Measurements from ENCODE around the gene SYNPO.

The SYNPO gene

DNA sequence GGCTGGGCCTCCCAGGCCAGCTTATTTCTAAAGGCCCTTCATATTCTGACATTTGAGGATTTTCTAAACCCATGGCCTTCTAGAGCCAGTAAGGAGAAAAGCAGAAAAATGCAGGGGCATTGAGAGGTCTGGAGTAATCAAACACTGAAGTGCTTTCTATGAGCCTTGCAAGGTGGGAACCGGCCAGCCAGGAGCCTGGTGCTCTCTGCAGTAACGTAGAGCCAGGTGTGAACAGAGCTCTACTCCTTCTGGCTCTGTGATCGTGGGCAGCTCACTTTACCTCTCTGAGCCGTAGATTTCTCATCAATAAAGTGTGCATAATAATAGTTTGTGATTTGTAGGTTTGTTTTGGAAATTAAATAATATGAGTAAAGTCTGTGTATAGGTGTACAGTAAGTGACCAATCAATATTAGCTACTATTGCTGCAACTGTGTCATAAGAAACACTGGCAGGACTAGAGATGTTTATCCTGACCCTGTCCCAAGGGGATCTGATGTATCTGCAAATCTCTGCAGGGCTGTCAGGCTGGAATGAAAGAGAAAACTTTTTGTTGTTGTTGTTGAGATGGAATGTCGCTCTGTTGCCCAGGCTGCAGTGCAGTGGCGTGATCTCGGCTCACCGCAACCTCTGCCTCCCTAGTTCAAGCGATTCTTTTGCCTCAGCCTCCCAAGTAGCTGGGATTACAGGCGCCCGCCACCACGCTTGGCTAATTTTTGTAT lies 2.7 kb downstream of the SYNPO start:
- DNase-seq = no peak

DNA sequence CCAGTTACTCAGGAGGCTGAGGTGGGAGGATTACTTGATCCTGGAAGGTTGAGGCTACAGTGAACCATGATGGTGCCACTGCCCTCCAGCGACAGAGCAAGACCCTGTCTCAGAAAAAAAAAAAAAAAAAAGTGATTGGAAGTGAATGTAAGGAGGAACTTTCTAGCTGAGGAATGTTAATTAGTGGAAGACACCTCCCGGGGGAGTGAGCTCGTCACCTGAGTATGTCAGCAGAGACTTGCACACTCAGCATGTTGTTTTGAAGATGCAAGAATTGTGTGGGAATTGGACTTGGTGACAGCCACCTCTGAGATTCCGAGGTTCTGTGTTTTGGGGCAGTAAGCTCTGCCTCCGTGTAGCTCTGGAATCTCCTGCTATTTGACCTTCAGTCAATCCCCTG lies 3.6 kb downstream of the SYNPO start:
- no peak for DNase-seq

DNA sequence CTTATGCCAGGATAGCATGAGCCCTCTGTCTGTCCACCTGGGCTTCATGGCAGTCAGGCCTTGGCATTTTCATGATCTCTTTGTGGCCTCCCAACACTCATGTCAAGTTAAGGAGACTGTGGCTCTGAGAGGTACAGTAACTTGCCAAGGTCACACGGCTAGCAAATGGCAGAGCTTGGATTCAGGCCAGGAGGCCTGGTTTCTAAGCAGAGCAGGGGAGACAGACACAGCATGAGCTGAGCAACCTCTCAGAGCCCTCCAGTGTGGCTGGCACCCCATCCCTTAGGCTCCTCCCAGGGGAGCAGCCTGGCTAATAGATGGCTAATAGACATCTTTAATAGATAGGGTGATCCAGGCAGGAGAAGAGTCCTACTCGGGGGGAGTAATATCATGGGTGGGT lies 4.1 kb downstream of the SYNPO start:
- no peak for DNase-seq

DNA sequence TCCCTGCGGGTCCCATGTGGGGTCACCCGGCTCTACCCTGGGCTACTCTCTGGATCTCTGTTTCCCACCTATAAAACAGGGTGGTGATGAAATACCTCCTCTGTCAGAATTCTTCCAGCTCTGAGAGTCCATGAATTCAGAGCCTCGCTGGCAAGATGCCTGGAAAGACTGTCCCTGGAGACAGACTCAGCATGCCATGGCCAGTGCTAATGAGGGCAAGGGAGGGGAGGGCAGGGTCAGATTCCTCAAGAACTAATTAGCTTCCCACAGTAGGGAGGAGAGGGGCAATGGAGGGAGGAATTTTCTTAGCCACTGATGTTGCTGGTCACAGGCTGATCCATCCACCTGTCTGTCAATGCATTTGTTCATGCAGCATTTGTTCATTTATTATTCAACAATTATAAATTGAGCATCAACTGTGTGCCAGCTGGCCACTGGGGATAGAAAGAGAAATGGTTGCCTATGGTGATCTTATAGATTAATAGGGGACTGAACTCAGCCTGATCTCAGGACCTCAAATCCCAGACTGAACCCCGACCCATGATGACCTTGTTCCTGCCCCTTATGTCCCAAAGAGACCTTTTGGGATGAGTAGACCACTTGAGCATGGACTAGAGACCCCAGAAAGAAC lies 4.7 kb downstream of the SYNPO start:
- DNase-seq = no peak

DNA sequence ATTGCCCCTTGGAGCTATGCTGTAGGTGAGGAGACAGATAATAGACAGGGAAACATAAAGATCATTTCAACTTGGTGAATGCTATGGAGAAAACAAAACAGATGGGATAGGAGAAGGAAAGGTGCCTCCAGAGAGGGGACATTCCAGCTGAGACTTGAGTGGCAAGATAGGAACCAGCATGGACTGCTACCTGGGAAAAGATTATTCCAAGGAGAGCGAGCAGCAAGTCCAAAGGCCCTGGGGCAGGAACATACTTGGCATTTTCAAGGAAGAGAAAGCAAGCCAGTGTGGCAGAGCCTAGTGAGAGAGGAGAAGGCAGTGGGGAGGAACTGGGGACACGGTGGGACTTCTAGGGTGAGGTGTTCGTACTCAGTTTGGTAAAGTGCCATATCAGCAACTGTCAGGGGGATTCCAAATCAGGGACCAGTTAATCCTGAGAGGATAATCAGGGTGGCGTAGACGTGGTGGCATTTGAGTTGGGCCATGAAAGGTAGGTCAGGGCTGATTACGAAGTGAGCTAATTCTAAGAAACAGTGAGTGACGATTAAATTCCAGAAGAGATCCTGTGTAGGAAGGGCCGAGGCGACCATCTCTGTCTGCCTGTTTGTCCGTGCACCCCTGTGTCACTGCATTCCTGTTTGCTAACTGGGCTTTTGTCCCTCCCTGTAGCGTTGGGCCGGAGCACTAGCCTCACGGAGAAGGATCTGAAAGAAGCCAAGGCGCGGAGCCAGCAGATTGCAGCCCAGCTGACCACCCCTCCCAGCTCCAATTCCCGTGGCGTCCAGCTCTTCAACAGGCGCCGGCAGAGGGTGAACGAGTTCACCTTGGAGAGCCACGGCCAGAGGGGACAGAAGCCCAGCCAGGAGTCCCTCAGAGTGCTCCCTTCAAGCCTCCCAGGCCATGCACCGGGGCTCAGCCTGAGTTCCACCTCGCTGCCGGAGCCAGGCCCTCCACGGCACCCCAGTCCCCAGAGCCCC lies 7.1 kb downstream of the SYNPO start:
- DNase-seq = no peak

DNA sequence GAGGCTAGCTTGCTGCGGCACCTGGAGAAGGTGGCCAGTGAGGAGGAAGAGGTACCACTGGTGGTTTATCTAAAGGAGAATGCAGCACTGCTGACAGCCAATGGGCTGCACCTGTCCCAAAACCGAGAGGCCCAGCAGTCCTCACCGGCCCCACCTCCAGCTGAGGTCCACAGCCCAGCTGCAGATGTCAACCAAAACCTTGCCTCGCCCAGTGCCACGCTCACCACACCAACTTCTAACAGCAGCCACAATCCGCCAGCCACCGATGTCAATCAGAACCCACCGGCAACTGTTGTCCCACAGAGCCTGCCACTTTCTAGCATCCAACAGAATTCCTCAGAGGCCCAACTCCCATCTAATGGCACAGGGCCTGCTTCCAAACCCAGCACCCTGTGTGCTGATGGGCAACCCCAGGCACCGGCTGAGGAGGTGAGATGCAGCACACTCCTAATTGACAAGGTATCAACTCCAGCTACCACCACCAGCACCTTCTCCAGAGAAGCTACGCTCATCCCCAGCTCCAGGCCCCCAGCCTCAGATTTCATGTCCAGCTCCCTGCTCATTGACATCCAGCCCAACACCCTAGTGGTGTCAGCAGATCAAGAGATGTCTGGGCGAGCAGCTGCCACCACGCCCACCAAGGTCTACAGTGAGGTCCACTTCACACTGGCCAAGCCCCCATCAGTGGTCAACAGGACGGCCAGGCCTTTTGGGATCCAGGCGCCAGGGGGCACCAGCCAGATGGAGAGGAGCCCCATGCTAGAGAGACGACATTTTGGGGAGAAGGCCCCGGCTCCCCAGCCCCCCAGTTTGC lies 8.0 kb downstream of the SYNPO start:
- DNase-seq = no peak

DNA sequence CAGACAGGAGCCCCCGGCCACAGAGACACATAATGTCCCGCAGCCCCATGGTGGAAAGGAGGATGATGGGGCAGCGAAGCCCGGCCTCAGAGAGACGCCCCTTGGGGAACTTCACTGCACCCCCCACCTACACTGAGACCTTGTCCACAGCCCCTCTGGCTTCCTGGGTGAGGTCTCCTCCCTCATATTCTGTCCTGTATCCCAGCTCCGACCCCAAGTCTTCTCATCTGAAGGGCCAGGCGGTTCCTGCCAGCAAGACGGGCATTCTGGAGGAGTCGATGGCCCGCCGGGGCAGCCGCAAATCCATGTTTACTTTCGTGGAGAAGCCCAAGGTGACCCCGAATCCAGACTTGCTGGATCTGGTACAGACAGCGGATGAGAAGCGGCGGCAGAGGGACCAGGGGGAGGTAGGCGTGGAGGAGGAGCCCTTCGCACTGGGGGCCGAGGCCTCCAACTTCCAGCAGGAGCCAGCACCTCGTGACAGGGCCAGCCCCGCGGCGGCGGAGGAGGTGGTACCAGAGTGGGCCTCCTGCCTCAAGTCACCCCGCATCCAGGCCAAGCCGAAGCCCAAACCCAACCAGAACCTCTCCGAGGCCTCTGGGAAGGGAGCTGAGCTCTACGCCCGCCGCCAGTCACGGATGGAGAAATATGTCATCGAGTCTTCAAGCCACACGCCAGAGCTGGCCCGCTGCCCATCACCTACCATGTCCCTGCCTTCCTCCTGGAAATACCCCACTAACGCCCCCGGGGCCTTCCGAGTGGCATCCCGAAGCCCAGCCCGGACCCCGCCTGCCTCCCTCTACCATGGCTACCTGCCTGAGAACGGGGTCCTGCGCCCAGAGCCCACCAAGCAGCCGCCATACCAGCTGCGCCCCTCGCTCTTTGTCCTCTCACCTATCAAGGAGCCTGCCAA lies 8.9 kb downstream of the SYNPO start:
- no peak for DNase-seq

DNA sequence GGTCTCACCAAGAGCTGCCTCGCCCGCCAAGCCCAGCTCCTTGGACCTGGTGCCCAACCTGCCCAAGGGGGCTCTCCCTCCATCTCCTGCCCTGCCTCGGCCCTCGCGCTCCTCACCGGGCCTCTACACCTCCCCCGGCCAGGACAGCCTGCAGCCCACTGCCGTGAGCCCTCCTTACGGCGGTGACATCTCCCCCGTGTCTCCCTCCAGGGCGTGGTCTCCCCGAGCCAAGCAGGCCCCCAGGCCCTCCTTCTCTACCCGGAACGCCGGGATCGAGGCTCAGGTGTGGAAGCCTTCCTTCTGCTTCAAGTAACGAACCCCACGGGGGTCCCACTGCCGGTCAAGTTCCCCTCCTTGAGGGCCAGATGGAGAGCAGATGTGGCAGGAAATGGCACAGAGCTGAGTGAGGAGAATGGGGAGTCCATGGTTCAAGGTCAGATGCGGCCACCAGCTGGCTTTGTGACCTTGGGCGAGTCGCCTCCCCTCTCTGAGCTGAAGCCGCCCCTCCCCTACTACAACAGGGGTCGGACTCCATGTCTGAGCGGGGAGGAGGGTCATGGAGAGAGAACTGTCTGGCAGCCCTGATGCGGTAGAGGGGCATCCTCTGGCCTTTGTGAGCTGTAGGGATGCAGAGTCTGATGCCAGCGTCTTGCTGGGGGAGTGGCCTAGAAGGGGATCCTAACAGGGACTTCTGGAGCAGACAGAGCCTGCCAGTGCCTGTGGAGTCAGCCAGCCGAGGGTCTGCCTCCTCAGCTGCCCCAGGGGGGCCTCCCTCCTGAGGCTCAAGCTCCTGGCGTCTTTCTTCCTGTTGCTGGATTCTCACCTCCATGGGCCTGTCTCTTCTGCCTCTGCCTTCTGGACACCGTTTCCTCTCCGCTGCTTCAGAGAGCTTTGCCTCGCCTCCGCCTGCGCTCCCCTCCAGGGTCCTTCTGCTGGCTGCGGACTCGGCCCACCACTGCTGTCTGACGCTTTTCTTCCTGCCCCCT lies 9.9 kb downstream of the SYNPO start:
- no peak for DNase-seq

DNA sequence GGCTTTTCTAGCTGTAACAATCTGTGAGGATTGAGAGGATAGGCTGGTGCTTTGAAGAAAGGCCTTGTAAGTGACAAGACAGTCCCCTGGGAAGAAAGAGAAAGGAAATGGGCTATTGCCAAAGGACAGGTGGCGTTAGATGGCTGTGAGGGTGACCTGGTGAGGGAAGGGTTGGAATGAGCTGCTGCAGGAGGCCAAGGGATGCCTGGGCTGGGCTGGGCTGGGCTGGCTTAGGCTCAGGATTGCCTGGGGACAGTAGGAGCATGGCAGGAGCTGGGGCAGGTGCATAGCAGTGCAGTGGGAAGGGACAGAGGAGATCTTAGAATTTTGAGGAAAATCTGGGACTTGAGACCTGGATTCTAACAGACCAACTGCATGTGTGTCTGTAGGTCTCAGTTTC lies 10.9 kb downstream of the SYNPO start:
- no peak for DNase-seq

DNA sequence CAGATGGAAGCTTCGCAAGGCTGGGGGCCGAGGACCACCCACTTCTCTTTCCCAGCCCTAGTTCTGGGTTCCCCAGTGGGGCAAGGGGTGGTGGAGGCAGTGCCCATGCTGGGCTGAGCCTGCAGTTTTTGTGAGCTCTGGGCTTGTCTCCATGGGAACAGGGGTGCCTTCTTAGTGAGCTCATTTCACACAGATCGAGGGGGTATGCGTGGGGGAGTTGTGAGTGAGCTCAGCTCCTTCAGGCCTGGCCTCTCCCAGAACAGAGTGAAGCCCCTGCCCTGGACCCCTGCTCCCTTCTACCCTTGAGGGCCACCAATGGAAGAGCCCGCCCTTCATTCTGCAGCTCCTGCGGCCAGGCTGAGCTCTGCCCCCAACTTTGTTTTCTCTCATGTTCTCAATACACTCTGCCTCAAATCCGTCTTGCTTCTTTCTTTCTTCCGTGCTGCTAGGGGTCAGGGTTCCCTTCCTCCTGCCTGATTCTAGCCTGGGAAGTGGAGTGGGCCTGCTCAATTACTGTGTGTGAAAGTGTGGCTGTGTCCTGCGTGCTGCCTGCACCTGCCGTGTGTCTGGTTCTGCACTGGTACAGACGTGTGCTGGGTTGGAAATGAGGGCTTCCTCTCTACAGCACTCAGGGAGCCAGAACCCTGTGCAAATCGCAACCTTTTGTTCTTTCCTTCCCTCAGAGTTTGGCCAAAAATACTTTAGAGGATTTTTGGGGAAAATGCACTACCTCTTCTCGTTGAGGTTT lies 11.6 kb downstream of the SYNPO start:
- DNase-seq = no peak

DNA sequence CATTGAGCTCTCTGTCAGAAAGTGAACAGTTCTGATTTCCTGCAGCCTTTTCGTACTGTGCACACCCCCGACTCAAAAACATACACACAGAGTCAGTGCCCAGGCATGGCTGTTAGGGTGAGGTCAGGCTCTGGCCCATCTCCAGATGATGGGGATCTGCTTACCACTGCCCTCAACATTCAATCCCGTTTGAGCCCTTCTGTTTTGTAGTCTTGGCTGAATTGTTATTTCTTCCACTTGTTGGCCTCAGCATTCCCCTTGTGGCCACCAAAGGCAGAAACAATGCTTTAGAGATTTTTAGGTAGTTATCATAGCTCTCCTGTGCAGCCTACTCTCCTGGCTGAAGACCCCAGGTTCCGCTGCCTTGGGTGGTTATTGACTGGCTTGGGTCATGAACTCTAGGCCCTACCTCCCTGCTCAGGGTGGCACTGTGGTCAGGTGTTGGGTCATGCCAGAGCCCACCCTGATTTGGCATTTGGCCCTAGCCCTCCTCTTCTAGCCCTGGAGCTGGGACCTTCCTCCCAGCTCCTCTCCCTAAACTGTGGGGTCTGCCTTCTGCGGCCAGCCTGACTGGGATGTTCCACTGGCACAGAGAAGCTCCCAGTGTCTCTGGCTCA lies 12.8 kb downstream of the SYNPO start:
- DNase-seq = no peak

DNA sequence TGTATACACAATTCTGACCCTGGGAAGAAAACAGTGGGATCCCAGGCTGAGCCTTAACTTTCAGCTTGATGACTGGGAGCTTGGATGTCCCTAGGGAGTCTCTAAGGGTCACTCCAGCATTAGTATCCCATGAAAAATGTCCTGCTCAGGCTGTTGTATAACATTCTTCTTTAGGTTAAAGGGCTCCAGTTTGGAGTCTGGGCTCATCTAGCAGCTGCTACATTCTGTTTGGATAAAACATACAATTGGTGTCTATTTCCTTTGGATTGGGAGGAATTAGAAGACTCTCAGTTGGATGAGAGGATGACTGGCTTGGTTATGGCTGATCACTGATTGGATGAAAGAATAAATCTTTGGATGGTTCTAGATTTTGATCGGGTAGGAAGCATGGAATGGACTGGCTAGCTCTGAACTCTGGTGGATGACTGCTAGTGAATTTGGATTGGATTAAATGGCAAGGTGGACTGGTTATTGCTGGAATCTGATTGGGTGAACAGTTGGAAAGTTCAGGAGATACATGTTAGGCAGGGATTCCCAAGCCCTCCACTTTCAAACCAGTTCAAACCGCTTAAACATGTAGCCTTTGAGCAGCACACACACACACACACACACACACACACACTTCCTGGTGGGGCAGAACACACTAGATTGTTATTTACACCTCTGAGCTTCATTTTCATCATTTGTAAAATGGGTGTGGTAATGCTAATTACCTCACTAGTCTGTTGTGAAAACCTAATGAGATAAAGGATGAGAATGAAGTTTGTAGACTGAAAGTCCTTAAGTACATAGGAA lies 13.5 kb downstream of the SYNPO start:
- no peak for DNase-seq

DNA sequence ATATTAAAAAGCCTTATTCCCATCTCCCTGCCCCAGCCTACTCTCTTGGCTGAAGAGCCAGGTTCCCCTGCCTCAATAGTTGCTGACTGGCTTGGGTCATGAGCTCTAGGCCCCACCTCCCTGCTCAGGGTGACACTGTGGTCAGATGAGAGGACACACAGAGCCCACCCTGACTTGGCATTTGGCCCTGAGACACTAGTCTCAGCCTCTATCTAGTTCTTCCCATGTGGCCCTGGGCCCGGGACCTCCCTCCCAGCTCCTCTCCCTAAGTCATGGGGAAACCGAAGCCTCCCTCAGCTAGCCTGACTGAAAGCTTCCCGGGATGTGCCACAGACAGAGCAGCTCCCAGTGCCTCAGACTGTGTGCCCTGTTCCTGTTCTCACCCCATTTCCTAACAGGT lies 14.8 kb downstream of the SYNPO start:
- DNase-seq = no peak

DNA sequence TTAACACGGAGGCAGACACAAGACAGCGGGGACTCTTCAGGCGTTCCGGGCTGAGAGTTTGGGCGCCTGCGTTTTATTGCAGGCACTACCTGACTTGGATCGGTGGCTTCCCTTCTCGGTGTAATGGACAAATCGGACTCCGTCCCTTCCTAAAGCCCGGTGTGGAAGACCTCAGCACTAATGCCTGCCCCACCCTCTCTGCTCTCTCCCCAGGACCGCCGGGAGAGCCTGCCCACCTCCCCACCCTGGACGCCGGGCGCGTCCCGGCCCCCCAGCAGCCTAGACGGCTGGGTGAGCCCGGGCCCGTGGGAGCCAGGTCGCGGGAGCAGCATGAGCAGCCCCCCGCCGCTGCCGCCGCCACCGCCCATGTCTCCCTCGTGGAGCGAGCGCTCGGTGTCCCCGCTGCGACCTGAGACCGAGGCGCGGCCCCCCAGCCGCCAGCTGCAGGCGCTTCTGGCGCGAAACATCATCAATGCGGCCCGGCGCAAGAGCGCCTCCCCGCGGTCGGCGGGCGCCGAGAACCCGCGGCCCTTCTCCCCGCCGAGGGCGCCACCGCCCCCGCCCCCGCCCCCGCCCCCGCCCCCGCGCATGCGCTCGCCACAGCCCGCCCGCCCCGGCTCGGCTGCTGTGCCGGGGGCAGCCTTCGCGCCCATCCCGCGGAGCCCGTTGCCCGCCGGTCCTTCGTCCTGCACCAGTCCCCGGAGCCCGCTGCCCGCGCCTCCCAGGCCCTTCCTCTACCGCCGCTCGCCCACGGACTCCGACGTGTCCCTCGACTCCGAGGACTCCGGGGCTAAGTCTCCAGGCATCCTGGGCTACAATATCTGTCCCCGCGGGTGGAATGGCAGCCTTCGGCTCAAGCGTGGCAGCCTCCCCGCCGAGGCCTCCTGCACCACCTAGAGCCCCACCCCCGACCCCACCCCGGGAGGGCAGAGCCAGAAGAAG lies 16.0 kb downstream of the SYNPO start:
- peak; percentile 91 for DNase-seq

DNA sequence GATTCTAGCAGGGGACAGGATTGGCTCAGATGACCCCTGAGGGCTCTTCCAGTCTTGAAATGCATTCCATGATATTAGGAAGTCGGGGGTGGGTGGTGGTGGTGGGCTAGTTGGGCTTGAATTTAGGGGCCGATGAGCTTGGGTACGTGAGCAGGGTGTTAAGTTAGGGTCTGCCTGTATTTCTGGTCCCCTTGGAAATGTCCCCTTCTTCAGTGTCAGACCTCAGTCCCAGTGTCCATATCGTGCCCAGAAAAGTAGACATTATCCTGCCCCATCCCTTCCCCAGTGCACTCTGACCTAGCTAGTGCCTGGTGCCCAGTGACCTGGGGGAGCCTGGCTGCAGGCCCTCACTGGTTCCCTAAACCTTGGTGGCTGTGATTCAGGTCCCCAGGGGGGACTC lies 17.7 kb downstream of the SYNPO start:
- no peak for DNase-seq

DNA sequence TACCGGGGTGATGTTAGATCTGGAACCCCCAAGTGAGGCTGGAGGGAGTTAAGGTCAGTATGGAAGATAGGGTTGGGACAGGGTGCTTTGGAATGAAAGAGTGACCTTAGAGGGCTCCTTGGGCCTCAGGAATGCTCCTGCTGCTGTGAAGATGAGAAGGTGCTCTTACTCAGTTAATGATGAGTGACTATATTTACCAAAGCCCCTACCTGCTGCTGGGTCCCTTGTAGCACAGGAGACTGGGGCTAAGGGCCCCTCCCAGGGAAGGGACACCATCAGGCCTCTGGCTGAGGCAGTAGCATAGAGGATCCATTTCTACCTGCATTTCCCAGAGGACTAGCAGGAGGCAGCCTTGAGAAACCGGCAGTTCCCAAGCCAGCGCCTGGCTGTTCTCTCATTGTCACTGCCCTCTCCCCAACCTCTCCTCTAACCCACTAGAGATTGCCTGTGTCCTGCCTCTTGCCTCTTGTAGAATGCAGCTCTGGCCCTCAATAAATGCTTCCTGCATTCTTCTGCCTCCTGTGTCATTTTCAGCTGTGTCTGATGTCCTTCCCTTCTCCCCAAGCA lies 18.3 kb downstream of the SYNPO start:
- no peak for DNase-seq

All from CD4-positive, alpha-beta T cell treated with Interleukin-17A for 4 hours (primary cell).